WTC11 (cell line): ENCODE results near the gene BSPH1. TPM values are rescaled to one million over a fixed set of nuclear protein-coding genes. Genes with fewer than 3 reads are reported as not detected.

Experiments
- ATAC-seq: fragments of 200-7000 bp; cut with Tn5 transposase; 2 replicates; pipeline ENCODE4 v1.10.0; 2021; ENCODE audit warnings: mild to moderate bottlenecking, moderate library complexity
- CTCF ChIA-PET: fragments of 300-600 bp; sonication (Branson Sonifier 250); formaldehyde crosslinking; loops from one replicate; lab custom pipeline; 2021; ENCODE audit warnings: antibody characterized with exemption; lab: Charles Lee
- POLR2A ChIA-PET: fragments of 350-600 bp; sonication (Branson Sonifier 250); formaldehyde crosslinking; loops from one replicate; lab custom pipeline; 2021; ENCODE audit warnings: antibody characterized with exemption; lab: Charles Lee
- DNase-seq: peaks from one replicate; pipeline ENCODE4 v3.0.0; 2021; ENCODE audit warnings: low spot score
- H3K27ac Mint-ChIP-seq: 2 replicates; pipeline ENCODE4 v1.8.0; 2021; ENCODE audit warnings: mixed read lengths
- H3K27me3 Mint-ChIP-seq: 2 replicates; pipeline ENCODE4 v1.8.0; 2021; ENCODE audit warnings: low read depth, mild to moderate bottlenecking, moderate library complexity, mixed read lengths
- H3K36me3 Mint-ChIP-seq: 2 replicates; pipeline ENCODE4 v1.8.0; 2021; ENCODE audit warnings: mixed read lengths
- H3K4me1 Mint-ChIP-seq: 2 replicates; pipeline ENCODE4 v1.8.0; 2022; ENCODE audit warnings: mixed read lengths
- H3K4me3 Mint-ChIP-seq: 2 replicates; pipeline ENCODE4 v1.8.0; 2021; ENCODE audit warnings: mild to moderate bottlenecking, moderate library complexity, mixed read lengths
- H3K9me3 Mint-ChIP-seq: 2 replicates; pipeline ENCODE4 v1.8.0; 2021; ENCODE audit warnings: mixed read lengths
- ATF6 ChIP-seq: sonication (generic); formaldehyde crosslinking; IDR thresholded peaks from 2 replicates; pipeline ENCODE4 v1.8.1; 2023; ENCODE audit warnings: mild to moderate bottlenecking, missing genetic modification reagents
- CBFB ChIP-seq: sonication (generic); formaldehyde crosslinking; IDR thresholded peaks from 2 replicates; pipeline ENCODE4 v1.8.1; 2022; ENCODE audit warnings: mild to moderate bottlenecking, low read depth, missing genetic modification reagents
- CREM ChIP-seq: sonication (generic); formaldehyde crosslinking; IDR thresholded peaks from 2 replicates; pipeline ENCODE4 v1.8.1; 2022; ENCODE audit warnings: mild to moderate bottlenecking, missing genetic modification reagents, moderate library complexity
- ELF4 ChIP-seq: sonication (generic); formaldehyde crosslinking; IDR thresholded peaks from 2 replicates; pipeline ENCODE4 v1.8.1; 2022; ENCODE audit warnings: low read depth, mild to moderate bottlenecking, moderate library complexity, missing genetic modification reagents
- GRHL2 ChIP-seq: fragments of 250-450 bp; sonication (Bioruptor Pico); IDR thresholded peaks from 2 replicates; pipeline ENCODE4 v1.8.0; 2022; ENCODE audit warnings: mild to moderate bottlenecking, moderate library complexity; ENCODE audit not compliant: insufficient replicate concordance, severe bottlenecking
- HMGA2 ChIP-seq: fragments of 250-450 bp; sonication (Bioruptor Pico); IDR thresholded peaks from 2 replicates; pipeline ENCODE4 v1.4.0; 2021; ENCODE audit warnings: mild to moderate bottlenecking, moderate library complexity
- KAT7 ChIP-seq: sonication (generic); formaldehyde crosslinking; IDR thresholded peaks from 2 replicates; pipeline ENCODE4 v1.8.1; 2023; ENCODE audit warnings: missing genetic modification reagents, mild to moderate bottlenecking, borderline replicate concordance
- MAX ChIP-seq: sonication (generic); formaldehyde crosslinking; IDR thresholded peaks from 2 replicates; pipeline ENCODE4 v1.8.0; 2022; ENCODE audit warnings: mild to moderate bottlenecking, missing genetic modification reagents
- MYBL2 ChIP-seq: sonication (generic); formaldehyde crosslinking; IDR thresholded peaks from 2 replicates; pipeline ENCODE4 v1.8.1; 2023; ENCODE audit warnings: mild to moderate bottlenecking, moderate library complexity, missing genetic modification reagents
- NFYB ChIP-seq: sonication (generic); formaldehyde crosslinking; conservative IDR thresholded peaks from 2 replicates; pipeline ENCODE4 v1.8.0; 2022; ENCODE audit warnings: low read depth, missing genetic modification reagents
- NR1H2 ChIP-seq: sonication (generic); formaldehyde crosslinking; IDR thresholded peaks from 2 replicates; pipeline ENCODE4 v1.9.0; 2021; ENCODE audit warnings: mild to moderate bottlenecking, moderate library complexity, missing genetic modification reagents
- NR3C1 ChIP-seq: sonication (generic); formaldehyde crosslinking; conservative IDR thresholded peaks from 2 replicates; pipeline ENCODE4 v1.8.1; 2023; ENCODE audit warnings: low read depth, mild to moderate bottlenecking, missing genetic modification reagents
- RORB ChIP-seq: fragments of 250-450 bp; sonication (Bioruptor Pico); IDR thresholded peaks from 2 replicates; pipeline ENCODE4 v1.9.0; 2021; ENCODE audit warnings: mild to moderate bottlenecking
- SMAD3 ChIP-seq: sonication (generic); formaldehyde crosslinking; IDR thresholded peaks from 2 replicates; pipeline ENCODE4 v1.8.0; 2022; ENCODE audit warnings: missing genetic modification reagents, mild to moderate bottlenecking, borderline replicate concordance
- TCF7 ChIP-seq: sonication (generic); formaldehyde crosslinking; IDR thresholded peaks from 2 replicates; pipeline ENCODE4 v1.8.0; 2022; ENCODE audit warnings: mild to moderate bottlenecking, low read depth, missing genetic modification reagents, moderate library complexity
- ZNF121 ChIP-seq: sonication (generic); formaldehyde crosslinking; IDR thresholded peaks from 2 replicates; pipeline ENCODE4 v1.8.0; 2023; ENCODE audit warnings: missing genetic modification reagents
- ZNF263 ChIP-seq: sonication (generic); formaldehyde crosslinking; IDR thresholded peaks from 2 replicates; pipeline ENCODE4 v1.8.1; 2022; ENCODE audit warnings: low read depth, mild to moderate bottlenecking, moderate library complexity, missing genetic modification reagents
- ZNF281 ChIP-seq: sonication (generic); formaldehyde crosslinking; IDR thresholded peaks from 2 replicates; pipeline ENCODE4 v1.8.0; 2023; ENCODE audit warnings: mild to moderate bottlenecking, missing genetic modification reagents
- ZNF396 ChIP-seq: fragments of 250-450 bp; sonication (Bioruptor Pico); IDR thresholded peaks from 2 replicates; pipeline ENCODE4 v1.8.0; 2021; ENCODE audit warnings: mild to moderate bottlenecking, moderate library complexity, borderline replicate concordance
- total RNA-seq: library from RNA; stranded (reverse); gene quantifications from 3 replicates; pipeline ENCODE4 v1.2.3, GENCODE V29; 2021
- TF ChIP-seq, protein P1 (sequence below): sonication (generic); formaldehyde crosslinking; IDR thresholded peaks from 2 replicates; pipeline ENCODE4 v1.8.1; 2022; ENCODE audit warnings: low read depth, mild to moderate bottlenecking, moderate library complexity, missing genetic modification reagents, borderline replicate concordance
- TF ChIP-seq, protein P2 (sequence below): sonication (generic); formaldehyde crosslinking; IDR thresholded peaks from 2 replicates; pipeline ENCODE4 v1.8.1; 2022; ENCODE audit warnings: mild to moderate bottlenecking, moderate library complexity, missing genetic modification reagents

The BSPH1 gene
- total RNA-seq, 1 experiment from 2014 or later, result not detected

GRCh38 chr19:48025480-48025879 is 33.5 kb upstream of the BSPH1 start:
- Mint-ChIP-seq H3K36me3 (no peaks in the 10 kb centered on the region), H3K9me3 (peaks cover 6% of the 10 kb centered on the region; the same call in 1 of the 2 replicates), H3K27me3 (peaks cover 24% of the 10 kb centered on the region), H3K4me3 (no peak overlapping the region), H3K4me1 (peaks cover 7% of the 10 kb centered on the region; the same call in 1 of the 2 replicates), H3K27ac (no peak overlapping the region)
- ChIA-PET CTCF (interaction anchor here (1.7 kb wide), 1 partner anchor 19 kb away, joined by 4 read pairs; no protein-coding TSS in a partner anchor), POLR2A (no interaction called here)
- no peak for ATAC-seq
- TF ChIP-seq KAT7 (CRISPR knock-in tag), result no peak
- no peak for TF ChIP-seq NFYB (CRISPR knock-in tag)
- DNase-seq, result no peak

GRCh38 chr19:48023518-48023917 is 31.5 kb upstream of the BSPH1 start:
- Mint-ChIP-seq H3K27ac (no peak overlapping the region), H3K27me3 (peaks cover 21% of the 10 kb centered on the region)

DNA sequence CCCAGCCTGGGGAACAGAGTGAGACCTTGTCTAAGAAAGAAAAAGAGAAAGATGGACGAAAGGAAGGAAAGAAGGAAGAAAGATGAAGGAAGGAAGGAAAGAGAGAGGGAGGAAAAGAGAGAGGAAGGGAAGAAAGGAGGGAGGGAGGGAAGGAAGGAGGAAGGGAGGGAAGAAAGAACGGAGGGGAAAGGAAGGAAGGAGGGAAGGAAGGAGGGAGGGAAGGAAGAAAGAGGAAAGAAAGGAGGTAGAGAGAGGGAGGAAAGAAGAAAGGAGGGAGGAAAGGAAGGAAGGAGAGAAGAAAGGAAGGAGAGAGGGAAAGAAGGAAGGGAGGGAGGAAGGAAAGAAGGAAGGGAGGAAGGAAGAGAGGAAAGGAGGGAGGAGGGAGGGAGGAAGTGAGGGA is 31.0 kb upstream of the BSPH1 start:
- ATAC-seq (no peak), DNase-seq (no peak)
- Mint-ChIP-seq H3K27ac (no peak overlapping the region), H3K9me3 (peaks cover 6% of the 10 kb centered on the region; the same call in 1 of the 2 replicates), H3K4me3 (no peak overlapping the region), H3K36me3 (no peaks in the 10 kb centered on the region), H3K4me1 (peaks cover 19% of the 10 kb centered on the region), H3K27me3 (peaks cover 21% of the 10 kb centered on the region)
- POLR2A ChIA-PET, result interaction anchor here (0.8 kb wide), 1 partner anchor 47 kb away, joined by 5 read pairs; no protein-coding TSS in a partner anchor
- TF ChIP-seq, protein P1, sequence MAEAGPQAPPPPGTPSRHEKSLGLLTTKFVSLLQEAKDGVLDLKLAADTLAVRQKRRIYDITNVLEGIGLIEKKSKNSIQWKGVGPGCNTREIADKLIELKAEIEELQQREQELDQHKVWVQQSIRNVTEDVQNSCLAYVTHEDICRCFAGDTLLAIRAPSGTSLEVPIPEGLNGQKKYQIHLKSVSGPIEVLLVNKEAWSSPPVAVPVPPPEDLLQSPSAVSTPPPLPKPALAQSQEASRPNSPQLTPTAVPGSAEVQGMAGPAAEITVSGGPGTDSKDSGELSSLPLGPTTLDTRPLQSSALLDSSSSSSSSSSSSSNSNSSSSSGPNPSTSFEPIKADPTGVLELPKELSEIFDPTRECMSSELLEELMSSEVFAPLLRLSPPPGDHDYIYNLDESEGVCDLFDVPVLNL (CRISPR knock-in tag), result no peak
- TF ChIP-seq GRHL2 (CRISPR knock-in tag) (no peak), ZNF121 (CRISPR knock-in tag) (no peak), NR3C1 (CRISPR knock-in tag) (no peak), TCF7 (CRISPR knock-in tag) (no peak)
- TF ChIP-seq, protein P2, sequence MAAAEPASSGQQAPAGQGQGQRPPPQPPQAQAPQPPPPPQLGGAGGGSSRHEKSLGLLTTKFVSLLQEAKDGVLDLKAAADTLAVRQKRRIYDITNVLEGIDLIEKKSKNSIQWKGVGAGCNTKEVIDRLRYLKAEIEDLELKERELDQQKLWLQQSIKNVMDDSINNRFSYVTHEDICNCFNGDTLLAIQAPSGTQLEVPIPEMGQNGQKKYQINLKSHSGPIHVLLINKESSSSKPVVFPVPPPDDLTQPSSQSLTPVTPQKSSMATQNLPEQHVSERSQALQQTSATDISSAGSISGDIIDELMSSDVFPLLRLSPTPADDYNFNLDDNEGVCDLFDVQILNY (CRISPR knock-in tag), result no peak
- CTCF ChIA-PET, result no interaction called here

More at GRCh38 chr19:48023518-48023917, 31.5 kb upstream of the BSPH1 start:
- Mint-ChIP-seq H3K36me3 (no peaks in the 10 kb centered on the region), H3K9me3 (peaks cover 6% of the 10 kb centered on the region; the same call in 1 of the 2 replicates), H3K4me3 (no peak overlapping the region), H3K4me1 (peaks cover 19% of the 10 kb centered on the region)
- TF ChIP-seq, protein P2 (CRISPR knock-in tag), result no peak
- no peak for TF ChIP-seq ZNF263
- TF ChIP-seq HMGA2, result no peak
- TF ChIP-seq ZNF396 (CRISPR knock-in tag), result no peak
- no peak for TF ChIP-seq MYBL2 (CRISPR knock-in tag)
- no peak for TF ChIP-seq ZNF281 (CRISPR knock-in tag)
- ChIA-PET CTCF (no interaction called here), POLR2A (interaction anchor here (0.7 kb wide), 1 partner anchor 88 kb away, joined by 7 read pairs; no protein-coding TSS in a partner anchor)
- no peak for DNase-seq
- no peak for ATAC-seq

GRCh38 chr19:48020686-48021085 is 28.7 kb upstream of the BSPH1 start:
- Mint-ChIP-seq H3K4me1 (peaks cover 19% of the 10 kb centered on the region), H3K36me3 (no peaks in the 10 kb centered on the region), H3K27ac (no peak overlapping the region), H3K4me3 (no peak overlapping the region), H3K9me3 (no peaks in the 10 kb centered on the region), H3K27me3 (peaks cover 17% of the 10 kb centered on the region)
- CTCF ChIA-PET, result no interaction called here
- POLR2A ChIA-PET, result no interaction called here
- ATAC-seq (no peak), DNase-seq (no peak)
- TF ChIP-seq CBFB (no peak), MAX (CRISPR knock-in tag) (no peak), CREM (CRISPR knock-in tag) (no peak), ATF6 (CRISPR knock-in tag) (no peak), RORB (no peak), SMAD3 (no peak), ELF4 (CRISPR knock-in tag) (no peak), NR1H2 (no peak)
